Muscle of leg (tissue), 11 donors: ENCODE data around the gene ITGB6. TPM values are rescaled to one million over a fixed set of nuclear protein-coding genes. Genes with fewer than 3 reads are reported as not detected.

Experiments used
- DNase-seq: peaks from one replicate; pipeline ENCODE4 v3.0.0; 2013
- H3K27ac ChIP-seq: one replicate; pipeline ENCODE4 v1.5.1; 2013; ENCODE audit warnings: mild to moderate bottlenecking, low read length, control low read depth
- H3K27me3 ChIP-seq: one replicate; pipeline ENCODE4 v1.6.1; 2013; ENCODE audit warnings: low read length; ENCODE audit not compliant: control insufficient read depth, insufficient read depth
- H3K36me3 ChIP-seq: one replicate; pipeline ENCODE4 v1.6.1; 2013; ENCODE audit warnings: low read length; ENCODE audit not compliant: control insufficient read depth, insufficient read depth
- H3K4me1 ChIP-seq: one replicate; pipeline ENCODE4 v1.6.1; 2013; ENCODE audit warnings: low read length; ENCODE audit not compliant: control insufficient read depth, insufficient read depth
- H3K4me3 ChIP-seq: one replicate; pipeline ENCODE4 v1.5.1; 2013; ENCODE audit warnings: low read length, control low read depth
- H3K9me3 ChIP-seq: replicated peaks from 2 replicates; pipeline ENCODE4 v1.6.1; 2013; ENCODE audit warnings: low read depth, low read length; ENCODE audit not compliant: control insufficient read depth
- WGBS: methylation state at CpG from one replicate; pipeline ENCODE4 v1.1.5; 2013; ENCODE audit warnings: missing lambda C conversion rate; ENCODE audit not compliant: insufficient coverage; 5-methylcytosine and 5-hydroxymethylcytosine counted together
- polyA plus RNA-seq, 8 donors: library from polyadenylated mRNA; unstranded; fragments of 120-200 nt; gene quantifications; one replicate each; pipeline versions ENCODE4 v1.2.1 to v1.2.3, GENCODE V29; 2013; ENCODE audit warnings: inconsistent platforms in 1 of 8, low replicate concordance in 1 of 8; ENCODE audit not compliant: insufficient read length in 8 of 8, insufficient read depth in 1 of 8
- total RNA-seq: library from RNA; stranded (reverse); fragments of 120-200 nt; gene quantifications from one replicate; pipeline ENCODE4 v1.2.4, GENCODE V29; 2013

Gene ITGB6
- total and polyA plus RNA-seq, 9 donors = 31.9 to 60.0 (median 37.7) TPM

DNA sequence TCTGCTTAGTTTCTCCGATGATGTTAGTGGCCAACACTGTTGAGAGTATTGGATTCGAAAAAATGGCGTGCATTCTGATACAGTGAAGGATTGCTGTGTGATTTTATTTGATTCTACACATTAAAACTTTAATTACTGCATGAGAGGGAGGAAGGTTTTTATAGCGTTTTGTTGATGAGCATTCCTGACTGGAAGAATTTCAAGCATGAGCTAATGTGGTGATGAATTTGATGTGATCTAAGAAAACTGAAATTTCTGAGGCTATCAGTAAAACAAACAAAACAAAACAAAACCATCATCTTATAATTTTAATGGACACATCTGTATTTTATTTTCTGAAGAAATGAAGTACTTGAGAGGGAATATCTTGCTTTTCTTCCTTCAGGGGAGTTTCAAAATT lies 59.6 kb downstream of the ITGB6 start:
- H3K9me3 ChIP-seq = no peaks in the 10 kb centered on the region
- no peak overlapping the region for H3K4me3 ChIP-seq
- H3K4me1 ChIP-seq = no peaks in the 10 kb centered on the region
- peaks cover 6% of the 10 kb centered on the region for H3K36me3 ChIP-seq
- no peak for DNase-seq
- no peak overlapping the region for H3K27ac ChIP-seq
- no peaks in the 10 kb centered on the region for H3K27me3 ChIP-seq
- no CpG with 5 or more reads among the region's 4 CpGs for WGBS

DNA sequence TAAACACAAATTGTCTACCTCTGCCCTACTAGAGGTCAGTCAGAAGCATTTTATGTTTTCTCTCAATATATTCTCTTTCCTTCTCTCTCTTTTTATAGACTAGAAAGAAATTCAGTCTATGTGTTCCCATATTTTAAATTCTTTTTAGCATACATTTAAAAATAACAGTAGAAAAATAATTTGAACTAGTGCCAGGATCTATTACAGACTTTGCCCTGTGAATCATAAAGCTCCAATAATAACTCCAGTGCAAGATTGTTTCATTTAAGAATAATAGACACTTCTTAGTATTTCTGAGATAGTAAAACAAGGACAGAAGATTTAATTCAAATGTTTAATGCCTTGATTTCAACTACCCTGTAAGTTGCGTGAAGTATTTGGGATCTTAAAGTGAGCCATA lies 60.1 kb downstream of the ITGB6 start:
- no peak for DNase-seq
- no peaks in the 10 kb centered on the region for H3K27me3 ChIP-seq
- H3K4me1 ChIP-seq = no peaks in the 10 kb centered on the region
- peaks cover 6% of the 10 kb centered on the region for H3K36me3 ChIP-seq
- no peaks in the 10 kb centered on the region for H3K9me3 ChIP-seq
- WGBS = 57% methylated on average over 1 of the region's 1 CpG
- H3K27ac ChIP-seq = no peak overlapping the region
- H3K4me3 ChIP-seq = no peak overlapping the region

GRCh38 chr2:160139350-160139749 lies 60.7 kb downstream of the ITGB6 start:
- no peaks in the 10 kb centered on the region for H3K27me3 ChIP-seq
- no peak for DNase-seq
- no peak overlapping the region for H3K27ac ChIP-seq
- no peaks in the 10 kb centered on the region for H3K9me3 ChIP-seq
- H3K36me3 ChIP-seq = peaks cover 6% of the 10 kb centered on the region
- no peaks in the 10 kb centered on the region for H3K4me1 ChIP-seq
- no peak overlapping the region for H3K4me3 ChIP-seq

GRCh38 chr2:160138406-160138805 lies 61.7 kb downstream of the ITGB6 start:
- no peaks in the 10 kb centered on the region for H3K27me3 ChIP-seq
- H3K4me1 ChIP-seq = no peaks in the 10 kb centered on the region
- DNase-seq = no peak
- no peak overlapping the region for H3K4me3 ChIP-seq
- H3K36me3 ChIP-seq = peaks cover 6% of the 10 kb centered on the region
- H3K9me3 ChIP-seq = no peaks in the 10 kb centered on the region
- H3K27ac ChIP-seq = no peak overlapping the region
- WGBS = no CpG with 5 or more reads among the region's 1 CpG

DNA sequence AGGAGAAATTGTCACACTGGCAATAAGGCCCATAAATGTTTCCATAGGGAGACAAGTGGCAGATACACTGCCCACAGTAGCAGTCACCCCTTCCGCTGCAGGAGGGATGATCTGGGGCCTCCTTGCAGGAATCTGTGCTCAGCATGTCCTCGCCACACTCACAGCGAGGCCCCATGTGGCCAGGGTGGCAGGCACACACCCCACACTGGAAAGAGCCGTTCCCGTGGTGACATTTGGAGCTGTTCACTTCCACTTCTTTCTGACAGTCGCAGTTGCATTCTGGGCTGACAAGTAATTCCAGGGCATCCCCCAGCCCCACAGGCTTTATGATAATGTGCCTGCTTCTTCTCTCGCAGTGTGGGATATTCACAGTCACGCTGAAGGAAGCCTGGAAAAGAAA lies 62.6 kb downstream of the ITGB6 start:
- no peak overlapping the region for H3K27ac ChIP-seq
- no peak overlapping the region for H3K4me3 ChIP-seq
- DNase-seq = no peak
- no peaks in the 10 kb centered on the region for H3K9me3 ChIP-seq
- no peaks in the 10 kb centered on the region for H3K27me3 ChIP-seq
- H3K36me3 ChIP-seq = peaks cover 6% of the 10 kb centered on the region
- 73% methylated on average over 5 of the region's 8 CpGs for WGBS
- H3K4me1 ChIP-seq = no peaks in the 10 kb centered on the region

- Histone ChIP-seq H3K27ac (no peak overlapping the region), H3K4me3 (no peak overlapping the region), H3K27me3 (no peaks in the 10 kb centered on the region), H3K9me3 (no peaks in the 10 kb centered on the region), H3K4me1 (no peaks in the 10 kb centered on the region), H3K36me3 (peaks cover 9% of the 10 kb centered on the region)
- DNase-seq = no peak
- WGBS = no CpG with 5 or more reads among the region's 3 CpGs
Observed at GRCh38 chr2:160132761-160133160, 67.3 kb downstream of the ITGB6 start.

GRCh38 chr2:160126756-160127155 lies 73.3 kb downstream of the ITGB6 start:
- no peaks in the 10 kb centered on the region for H3K27me3 ChIP-seq
- no peak overlapping the region for H3K27ac ChIP-seq
- H3K36me3 ChIP-seq = peaks cover 3% of the 10 kb centered on the region
- H3K4me3 ChIP-seq = no peak overlapping the region
- H3K9me3 ChIP-seq = no peaks in the 10 kb centered on the region
- H3K4me1 ChIP-seq = no peaks in the 10 kb centered on the region
- 72% methylated on average over 2 of the region's 2 CpGs for WGBS
- DNase-seq = no peak

DNA sequence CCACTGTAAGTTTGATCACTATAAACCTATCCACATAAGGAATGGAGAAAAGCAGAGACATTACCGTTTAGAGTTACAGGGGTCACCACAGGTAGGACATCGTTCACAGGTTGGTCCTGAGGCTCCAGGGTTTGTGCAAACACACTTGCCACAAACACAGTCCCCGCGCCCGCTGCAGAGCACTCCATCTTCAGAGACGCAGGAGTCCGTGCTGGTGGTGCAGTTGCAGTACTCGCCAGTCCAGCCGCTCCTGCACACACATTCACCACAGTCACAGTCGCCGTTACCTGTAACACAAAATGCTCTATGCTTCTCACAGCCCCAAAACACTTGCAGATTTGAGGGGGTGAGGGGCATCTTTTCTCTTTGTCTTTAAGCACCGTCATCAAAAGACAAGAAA lies 73.8 kb downstream of the ITGB6 start:
- 95% methylated on average over 5 of the region's 12 CpGs for WGBS
- Histone ChIP-seq H3K27me3 (no peaks in the 10 kb centered on the region), H3K4me3 (no peak overlapping the region), H3K27ac (no peak overlapping the region), H3K36me3 (peaks cover 3% of the 10 kb centered on the region), H3K4me1 (no peaks in the 10 kb centered on the region), H3K9me3 (no peaks in the 10 kb centered on the region)
- DNase-seq = no peak

- H3K27ac ChIP-seq = no peak overlapping the region
- DNase-seq = no peak
- H3K9me3 ChIP-seq = no peaks in the 10 kb centered on the region
- 78% methylated on average over 2 of the region's 6 CpGs for WGBS
- H3K4me1 ChIP-seq = no peaks in the 10 kb centered on the region
- H3K27me3 ChIP-seq = no peaks in the 10 kb centered on the region
- peaks cover 3% of the 10 kb centered on the region for H3K36me3 ChIP-seq
- no peak overlapping the region for H3K4me3 ChIP-seq
Observed at GRCh38 chr2:160125828-160126227, 74.2 kb downstream of the ITGB6 start.

DNA sequence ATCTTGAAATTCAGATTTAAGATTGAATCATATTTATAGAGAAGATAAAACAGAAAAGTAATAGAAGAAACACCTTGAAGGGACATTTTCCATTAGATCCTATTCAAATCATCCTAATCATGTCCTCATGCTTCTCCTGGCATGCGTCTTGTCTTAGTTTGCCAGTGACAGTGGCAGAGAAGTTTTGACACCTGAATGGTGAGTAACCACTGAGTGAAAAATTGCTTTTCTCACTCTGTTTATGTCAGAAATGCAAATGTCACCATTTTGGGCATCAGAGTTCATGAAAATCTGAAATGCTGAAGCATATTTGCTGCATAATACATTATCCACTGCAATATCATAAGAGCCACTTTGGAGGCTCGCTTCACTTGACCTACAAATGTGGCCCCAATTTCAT lies 74.7 kb downstream of the ITGB6 start:
- no CpG with 5 or more reads among the region's 2 CpGs for WGBS
- no peaks in the 10 kb centered on the region for H3K9me3 ChIP-seq
- H3K36me3 ChIP-seq = peaks cover 3% of the 10 kb centered on the region
- no peak overlapping the region for H3K4me3 ChIP-seq
- H3K27me3 ChIP-seq = no peaks in the 10 kb centered on the region
- no peak overlapping the region for H3K27ac ChIP-seq
- no peak for DNase-seq
- H3K4me1 ChIP-seq = no peaks in the 10 kb centered on the region

GRCh38 chr2:160124571-160124970 lies 75.5 kb downstream of the ITGB6 start:
- DNase-seq = no peak
- H3K27me3 ChIP-seq = no peaks in the 10 kb centered on the region
- H3K36me3 ChIP-seq = peaks cover 3% of the 10 kb centered on the region
- H3K4me3 ChIP-seq = no peak overlapping the region
- whole genome bisulfite sequencing = 43% methylated on average over 1 of the region's 1 CpG
- no peaks in the 10 kb centered on the region for H3K4me1 ChIP-seq
- no peaks in the 10 kb centered on the region for H3K9me3 ChIP-seq
- no peak overlapping the region for H3K27ac ChIP-seq
